HG02870 (cell line): ENCODE results near the gene SLC17A1.

Source experiments
- ATAC-seq: cut with Tn5 transposase; IDR thresholded peaks from one replicate; pipeline ENCODE4 v1.9.1; 2021; ENCODE audit warnings: mild to moderate bottlenecking, moderate library complexity; ENCODE audit not compliant: unreplicated experiment

SLC17A1 gene

GRCh38 chr6:25831532-25832306 lies at the start of gene SLC17A1:
Gene SLC17A1 (minus strand): TSS chr6:25832052. CDS start chr6:25830557, 1,495 bp downstream.
- ATAC-seq, result no peak

GRCh38 chr6:25880601-25881000 lies 48.7 kb upstream of the SLC17A1 start:
- ATAC-seq, result no peak

- no peak for ATAC-seq
Observed at GRCh38 chr6:25878721-25879322, 47.0 kb upstream of the SLC17A1 start.

GRCh38 chr6:25875926-25876602 lies 44.2 kb upstream of the SLC17A1 start:
- no peak for ATAC-seq

GRCh38 chr6:25875563-25875905 lies 43.7 kb upstream of the SLC17A1 start:
- ATAC-seq, result no peak

- ATAC-seq, result no peak
Observed at GRCh38 chr6:25874822-25875562, 43.1 kb upstream of the SLC17A1 start.

- no peak for ATAC-seq
Observed at GRCh38 chr6:25874118-25874517, 42.3 kb upstream of the SLC17A1 start, which contains the start of gene SLC17A3. Gene SLC17A3 (minus strand): TSS chr6:25874243. CDS start chr6:25868387, 5,856 bp downstream.

- ATAC-seq, result no peak
Observed at GRCh38 chr6:25872814-25873213, 41.0 kb upstream of the SLC17A1 start.

- ATAC-seq, result no peak
Observed at GRCh38 chr6:25869840-25870239, 38.0 kb upstream of the SLC17A1 start.

GRCh38 chr6:25868436-25869183 lies 36.8 kb upstream of the SLC17A1 start:
- ATAC-seq, result no peak

GRCh38 chr6:25866011-25866410 lies 34.2 kb upstream of the SLC17A1 start:
- no peak for ATAC-seq

- no peak for ATAC-seq
Observed at GRCh38 chr6:25863360-25863759, 31.5 kb upstream of the SLC17A1 start.

GRCh38 chr6:25862199-25862598 lies 30.3 kb upstream of the SLC17A1 start:
- no peak for ATAC-seq

- ATAC-seq, result no peak
Observed at GRCh38 chr6:25852756-25853155, 20.9 kb upstream of the SLC17A1 start.

GRCh38 chr6:25851961-25852360 lies 20.1 kb upstream of the SLC17A1 start:
- no peak for ATAC-seq

- ATAC-seq, result no peak
Observed at GRCh38 chr6:25844518-25844917, 12.7 kb upstream of the SLC17A1 start.

- peak; percentile 86 for ATAC-seq
Observed at GRCh38 chr6:25842526-25842925, 10.7 kb upstream of the SLC17A1 start.

- no peak for ATAC-seq
Observed at GRCh38 chr6:25835442-25836283, 3.8 kb upstream of the SLC17A1 start.

- ATAC-seq, result no peak
Observed at GRCh38 chr6:25834950-25835349, 3.1 kb upstream of the SLC17A1 start.

GRCh38 chr6:25833136-25833535 lies 1.3 kb upstream of the SLC17A1 start:
- ATAC-seq, result no peak
